HG03575 (cell line): Measurements from ENCODE around the gene ANKMY1.

Experiments
- ATAC-seq: cut with Tn5 transposase; IDR thresholded peaks from one replicate; pipeline ENCODE4 v1.9.1; 2021; ENCODE audit not compliant: unreplicated experiment, insufficient number of reproducible peaks, low FRiP score; ENCODE audit errors: extremely low read depth

The ANKMY1 gene

DNA sequence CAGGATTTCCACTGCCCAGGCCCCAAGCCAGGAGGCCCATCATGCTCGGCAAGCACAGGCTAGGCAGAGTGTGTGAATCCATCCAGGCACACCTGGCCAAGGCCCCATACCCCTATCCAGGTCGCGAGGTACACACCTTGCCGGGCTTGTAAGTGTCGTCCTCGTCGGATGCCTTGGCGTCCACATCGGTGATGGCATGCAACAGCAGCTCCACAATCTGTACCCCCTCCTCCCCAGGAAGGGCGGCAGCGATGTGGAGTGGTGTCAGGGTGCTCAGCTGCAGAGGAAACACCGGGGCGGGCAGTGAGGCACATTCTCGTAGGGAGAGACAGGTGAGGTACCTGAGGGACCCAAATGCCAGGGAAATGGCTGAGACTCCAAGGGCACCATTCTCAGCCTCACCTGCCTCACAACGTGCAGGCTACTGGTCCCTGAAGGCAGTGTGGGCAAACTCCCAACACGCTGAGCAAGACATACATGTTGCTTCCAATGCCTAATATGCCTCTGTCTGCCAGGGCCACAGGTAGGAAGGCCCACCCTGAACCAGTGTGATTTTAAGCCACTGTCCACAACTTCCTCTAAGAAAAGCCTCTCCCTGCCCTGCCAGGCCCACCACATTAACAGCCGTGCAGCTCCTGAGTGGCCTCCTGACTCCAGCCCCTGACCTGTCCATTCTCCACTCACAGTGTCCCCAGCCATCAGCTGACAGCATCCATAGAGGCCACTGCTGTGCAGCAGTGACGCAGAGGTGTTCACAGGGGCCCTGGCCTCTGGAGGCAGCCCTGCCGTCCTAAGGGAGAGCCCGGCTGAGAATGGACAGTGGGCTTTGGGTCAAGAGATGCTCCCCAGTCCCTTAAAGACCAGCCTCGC, 44.9 kb downstream of the ANKMY1 start:
- no peak for ATAC-seq

- ATAC-seq, result no peak
Observed at GRCh38 chr2:240512109-240512485, 45.7 kb downstream of the ANKMY1 start.

DNA sequence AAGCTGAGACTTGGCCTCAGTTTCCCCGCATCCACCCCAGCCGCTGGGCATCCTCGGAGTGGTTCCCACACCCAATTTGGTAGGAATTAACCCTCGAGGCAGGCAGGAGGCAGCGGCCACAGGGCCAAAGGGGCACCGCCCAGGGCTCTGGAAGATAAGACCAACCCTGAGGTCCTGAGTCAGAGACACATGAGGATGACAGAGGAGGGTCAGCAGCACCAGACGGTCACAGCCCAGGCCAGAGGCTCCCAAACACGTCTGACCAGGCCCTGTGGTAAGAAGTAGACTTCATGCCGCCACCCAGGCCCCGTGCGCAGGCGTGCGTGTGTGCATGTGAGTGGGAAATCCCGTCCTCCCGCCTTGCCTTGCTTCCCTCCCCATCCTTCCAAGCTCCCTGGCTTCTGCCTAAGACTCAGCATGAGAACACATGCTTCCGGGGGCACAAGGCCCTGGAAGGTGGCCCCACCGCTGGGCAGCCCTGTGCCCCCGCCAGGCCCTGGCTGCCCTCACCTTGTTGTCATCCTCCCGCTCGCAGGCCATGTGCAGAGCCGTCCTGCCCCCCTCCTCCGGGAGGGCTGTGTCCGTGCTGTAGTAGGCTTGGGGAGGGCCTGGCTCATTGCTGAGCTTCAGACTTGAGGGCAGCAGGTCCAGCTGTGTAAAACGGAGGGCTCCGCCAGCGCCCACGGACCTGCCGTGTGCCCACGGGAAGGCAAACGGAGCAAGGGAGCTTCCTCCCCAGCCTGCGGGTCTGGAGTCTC, 46.3 kb downstream of the ANKMY1 start:
- ATAC-seq, result no peak

GRCh38 chr2:240510513-240511210, 47.1 kb downstream of the ANKMY1 start:
- ATAC-seq, result no peak

GRCh38 chr2:240509667-240510512, 47.9 kb downstream of the ANKMY1 start:
- ATAC-seq, result no peak

- ATAC-seq, result no peak
Observed at GRCh38 chr2:240508832-240509545, 48.8 kb downstream of the ANKMY1 start.

- no peak for ATAC-seq
Observed at GRCh38 chr2:240507778-240508251, 50.0 kb downstream of the ANKMY1 start.

- ATAC-seq, result no peak
Observed at GRCh38 chr2:240507060-240507777, 50.6 kb downstream of the ANKMY1 start.

DNA sequence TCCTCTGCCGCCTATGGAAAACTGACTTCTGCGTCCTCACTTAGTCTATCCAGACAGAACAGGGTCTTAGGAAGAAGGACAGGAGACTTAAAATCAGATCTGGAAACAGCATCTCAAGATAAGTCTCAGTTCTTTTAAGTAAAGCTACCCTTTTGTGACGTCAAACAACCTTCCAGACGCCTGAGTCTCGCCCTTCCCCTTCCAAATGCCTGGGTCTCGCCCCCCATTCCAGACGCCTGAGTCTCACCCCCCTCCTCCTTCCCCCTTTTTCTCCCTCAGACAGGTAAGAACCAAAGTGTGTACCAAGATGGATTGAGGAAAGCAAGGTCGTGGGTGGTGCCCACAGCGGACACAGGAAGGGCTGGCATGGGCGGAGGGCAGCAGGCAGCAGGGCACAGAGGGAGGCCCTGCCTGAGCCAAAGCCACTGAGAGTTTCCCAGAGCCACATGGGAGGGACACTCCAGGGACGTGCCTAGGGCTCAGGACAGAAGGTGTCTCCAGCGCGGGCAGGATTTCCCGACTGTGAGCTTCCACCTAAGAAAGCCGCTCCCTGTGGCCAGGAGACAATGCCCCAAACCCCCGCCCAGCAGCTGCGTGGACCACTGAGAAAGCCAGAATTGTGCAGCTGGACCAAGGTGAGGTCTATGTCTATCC, 51.3 kb downstream of the ANKMY1 start:
- no peak for ATAC-seq

DNA sequence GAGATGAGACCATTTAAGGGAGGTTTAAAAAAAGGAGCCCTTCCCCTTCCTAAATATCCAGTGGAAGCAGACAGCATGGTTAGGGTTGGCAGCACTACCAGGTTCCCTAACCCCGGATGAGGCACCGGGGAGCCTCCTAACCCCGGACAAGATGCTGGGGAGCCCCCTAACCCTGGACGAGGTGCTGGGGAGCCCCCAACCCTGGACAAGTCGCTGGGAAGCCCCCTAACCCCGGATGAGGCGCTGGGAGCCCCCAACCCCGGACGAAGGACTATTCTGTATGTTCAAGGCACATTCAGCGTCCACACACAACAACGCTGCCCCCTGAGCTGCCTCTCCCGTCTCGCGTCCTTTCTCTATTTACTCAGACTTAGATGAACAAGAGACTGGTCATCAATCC, 51.9 kb downstream of the ANKMY1 start:
- no peak for ATAC-seq

DNA sequence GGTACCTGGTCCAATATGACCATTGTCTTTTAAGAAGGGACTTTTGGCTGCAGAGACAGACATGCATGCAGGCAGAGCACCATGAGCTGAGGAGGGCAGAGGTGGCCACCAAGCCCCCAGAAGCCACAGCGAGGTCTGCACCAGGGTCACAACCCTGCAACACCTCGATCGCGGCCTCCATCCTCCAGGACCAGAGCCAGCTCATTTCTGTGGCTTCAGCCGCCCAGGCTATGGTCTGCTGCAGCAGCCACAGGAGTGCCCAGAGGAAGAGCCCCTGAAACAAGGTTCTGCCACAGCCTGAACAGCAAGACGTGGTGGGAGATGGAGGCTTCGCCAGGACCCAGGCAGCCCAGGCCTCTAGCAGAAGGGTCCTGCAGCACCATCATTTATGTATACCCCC, 53.9 kb downstream of the ANKMY1 start:
- ATAC-seq, result no peak

DNA sequence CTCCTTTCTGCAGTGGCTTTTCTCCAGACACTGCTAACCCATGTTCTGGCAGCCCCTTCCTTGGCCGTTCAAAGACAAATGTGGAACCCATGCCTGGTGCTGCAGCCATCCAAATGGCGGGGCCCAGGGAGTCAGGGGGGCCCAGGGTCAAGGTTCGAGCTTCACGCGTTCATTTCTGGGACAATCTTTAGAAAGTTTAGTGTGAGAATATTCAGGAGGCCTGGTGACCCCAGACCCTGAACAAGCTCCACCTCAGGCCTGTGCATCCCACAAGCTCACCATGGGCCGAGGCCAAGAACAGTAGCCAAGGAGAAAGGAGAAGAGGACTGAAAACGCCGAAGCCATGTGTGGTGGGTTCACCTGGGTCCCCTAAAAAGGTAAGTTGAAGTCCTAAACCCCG, 54.4 kb downstream of the ANKMY1 start:
- ATAC-seq, result no peak

- ATAC-seq, result no peak
Observed at GRCh38 chr2:240502430-240503121, 55.2 kb downstream of the ANKMY1 start.

DNA sequence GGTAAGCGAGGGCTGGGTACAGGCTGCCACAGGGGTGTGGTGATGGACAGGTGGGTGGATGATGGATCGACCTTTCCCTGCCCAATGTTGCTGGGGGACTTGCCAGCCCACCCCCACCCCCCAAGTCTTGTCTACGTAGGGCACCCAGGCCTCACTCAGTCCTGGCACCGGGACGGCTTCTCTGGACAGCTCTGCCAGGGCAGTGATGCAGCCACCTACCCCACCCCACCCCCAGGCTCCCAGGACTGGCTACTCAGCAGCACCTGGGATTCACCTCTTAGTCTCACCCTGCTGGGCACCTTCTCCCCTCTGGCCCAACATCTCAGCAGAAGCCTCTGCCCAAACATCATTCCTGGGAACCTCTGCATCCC, 55.7 kb downstream of the ANKMY1 start:
- ATAC-seq, result no peak

- no peak for ATAC-seq
Observed at GRCh38 chr2:240501531-240501991, 56.2 kb downstream of the ANKMY1 start.

DNA sequence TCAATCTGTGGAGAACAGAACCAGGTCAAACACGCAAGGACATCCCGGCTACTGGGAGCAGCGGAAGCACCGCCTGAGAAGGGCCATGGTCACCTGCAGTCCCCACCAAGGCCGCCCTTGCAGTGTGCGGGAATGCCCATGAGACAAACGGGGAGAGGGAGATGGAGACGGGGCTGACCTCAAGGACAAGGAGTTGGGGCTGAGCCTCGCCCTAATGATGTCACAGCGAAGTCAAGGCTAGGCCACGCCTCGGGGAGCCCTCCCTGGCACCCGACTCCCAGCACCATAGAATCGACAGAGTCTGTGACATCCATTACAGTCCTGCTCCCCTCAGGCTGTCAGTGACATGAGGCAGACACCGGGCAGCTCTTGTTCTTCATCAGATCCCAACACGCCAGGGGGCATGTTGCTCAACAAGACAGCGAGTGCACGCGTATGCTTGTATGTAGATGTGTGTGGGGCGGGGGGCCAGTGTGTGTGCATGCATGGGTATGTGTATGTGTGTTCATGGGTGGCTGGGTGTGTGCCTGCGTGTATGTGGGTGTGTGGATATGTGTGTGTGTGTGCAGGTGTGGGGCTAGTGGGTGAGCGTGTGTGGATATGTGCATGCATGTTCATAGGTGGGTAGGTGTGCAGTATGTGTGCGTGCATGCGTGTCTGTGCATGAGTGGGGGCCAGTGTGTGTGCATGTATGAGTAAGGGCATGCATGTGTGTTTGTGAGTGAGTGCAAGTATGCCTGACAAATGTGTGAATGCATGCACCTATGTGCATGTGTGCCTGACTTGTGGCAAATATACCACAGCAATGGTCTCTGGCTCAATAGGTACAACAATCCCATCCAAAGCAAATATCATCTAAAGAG, 57.0 kb downstream of the ANKMY1 start:
- no peak for ATAC-seq
